Measurements from ENCODE around the gene KSR2.
A peak's percentile ranks its signal among the peaks of the same experiment; 100 is the strongest.
"Not testable (repeated sequence)": the region's sequence is repeated elsewhere in the genome, so short reads cannot be mapped to it uniquely, and the experiment has no call there.

KSR2 gene

DNA sequence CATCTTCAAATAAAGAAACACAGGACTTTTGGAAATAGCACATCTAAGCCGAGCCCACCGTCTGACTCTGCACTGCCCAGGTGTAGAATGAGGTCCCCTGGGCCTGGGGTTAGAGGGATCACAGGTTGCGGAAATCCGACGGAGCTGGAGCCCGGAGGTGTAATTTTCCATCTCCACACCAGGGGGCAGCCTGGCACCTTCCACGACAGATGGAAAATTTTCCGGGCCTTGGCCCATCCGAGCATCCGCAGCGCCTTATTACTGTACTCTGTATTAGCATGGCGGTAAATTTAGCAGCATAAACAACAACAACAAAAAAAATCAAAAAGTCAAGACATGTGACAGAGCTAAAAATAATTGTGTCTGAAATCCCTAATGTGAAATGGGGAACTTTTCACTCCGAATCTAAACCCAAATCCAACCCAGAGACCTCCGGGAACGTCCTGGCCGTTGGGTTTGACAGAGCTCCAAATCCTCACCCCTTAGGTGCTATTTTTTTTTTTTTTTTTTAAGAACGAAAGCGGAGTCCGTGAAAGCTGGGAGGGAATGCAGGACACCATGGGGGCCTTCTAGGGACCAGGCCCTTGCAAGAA is 93.9 kb downstream of the KSR2 start:
- Histone ChIP-seq H3K36me3 (ENCODE audit: control insufficient read depth in 1 of 2, insufficient read depth in 2 of 2, low read length in 2 of 2) (no peaks in the 10 kb centered on the region), H3K79me1 (ENCODE audit: low read length) (no peaks in the 10 kb centered on the region), H3K4ac (ENCODE audit: low read depth, low read length) (no peak overlapping the region), H3K4me2 (ENCODE audit: low read length) (no peak overlapping the region), H2AFZ (ENCODE audit: insufficient read depth, low read length, poor library complexity) (no peak overlapping the region), H2BK12ac (ENCODE audit: low read length) (no peak overlapping the region), H4K8ac (ENCODE audit: low read depth, low read length) (no peak overlapping the region), H3K9me3 (ENCODE audit: insufficient read depth, low read depth, low read length) (no peaks in the 10 kb centered on the region), H4K91ac (ENCODE audit: low read depth, low read length) (no peak overlapping the region), H3K27me3 (ENCODE audit: insufficient read depth, low read length) (no peaks in the 10 kb centered on the region), H3K27ac (ENCODE audit: low read depth, low read length) (no peak overlapping the region), H3K18ac (ENCODE audit: low read length) (no peak overlapping the region), H3K9ac (ENCODE audit: low read length) (no peak overlapping the region), H3K14ac (ENCODE audit: low read length) (no peak overlapping the region), H2BK5ac (ENCODE audit: low read depth, low read length, poor library complexity) (no peak overlapping the region), H2AK5ac (ENCODE audit: low read length) (no peak overlapping the region), H3K4me1 (ENCODE audit: control insufficient read depth in 1 of 2, insufficient read depth in 2 of 2, low read length in 2 of 2) (no peaks in the 10 kb centered on the region), H3K4me3 (ENCODE audit: low read depth, low read length) (no peak overlapping the region), H3K79me2 (ENCODE audit: control insufficient read depth, insufficient read depth, low read length, poor library complexity) (no peaks in the 10 kb centered on the region), H2BK120ac (ENCODE audit: insufficient read depth, low read length, poor library complexity) (no peak overlapping the region), H4K12ac (ENCODE audit: low read depth, low read length) (no peak overlapping the region), H3K23ac (ENCODE audit: low read length) (no peak overlapping the region)
- peak; percentile 72 to 91 for DNase-seq
- WGBS (ENCODE audit: extremely low coverage, insufficient coverage, insufficient read length), result no CpG with 5 or more reads among the region's 19 CpGs

DNA sequence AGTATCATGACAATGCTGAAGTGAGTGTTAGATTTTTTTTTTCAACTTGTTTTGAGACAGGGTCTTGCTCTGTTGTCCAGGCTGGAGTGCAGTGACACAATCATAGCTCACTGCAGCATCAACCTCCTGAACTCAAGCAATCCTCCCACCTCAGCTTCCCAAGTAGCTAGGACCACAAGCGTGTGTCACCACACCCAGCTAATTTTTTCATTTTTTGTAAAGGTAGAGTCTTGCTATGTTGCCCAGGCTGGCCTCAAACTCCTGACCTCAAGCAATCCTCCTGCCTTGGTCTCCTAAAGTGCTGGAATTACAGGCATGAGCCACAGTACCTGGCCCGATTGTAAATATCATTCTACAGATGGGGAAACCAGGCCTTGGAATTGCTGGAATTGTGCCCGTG is 94.6 kb downstream of the KSR2 start:
- not testable (repeated sequence) for H4K91ac ChIP-seq (ENCODE audit: low read depth, low read length); H3K79me2 ChIP-seq (ENCODE audit: control insufficient read depth, insufficient read depth, low read length, poor library complexity); H2BK5ac ChIP-seq (ENCODE audit: low read depth, low read length, poor library complexity); H2BK120ac ChIP-seq (ENCODE audit: insufficient read depth, low read length, poor library complexity); H3K9ac ChIP-seq (ENCODE audit: low read length); H3K4ac ChIP-seq (ENCODE audit: low read depth, low read length); H3K4me1 ChIP-seq (ENCODE audit: control insufficient read depth in 1 of 2, insufficient read depth in 2 of 2, low read length in 2 of 2); H3K79me1 ChIP-seq (ENCODE audit: low read length); H4K12ac ChIP-seq (ENCODE audit: low read depth, low read length); H3K36me3 ChIP-seq (ENCODE audit: control insufficient read depth in 1 of 2, insufficient read depth in 2 of 2, low read length in 2 of 2); H3K27me3 ChIP-seq (ENCODE audit: insufficient read depth, low read length); H3K23ac ChIP-seq (ENCODE audit: low read length); H2AFZ ChIP-seq (ENCODE audit: insufficient read depth, low read length, poor library complexity); H2AK5ac ChIP-seq (ENCODE audit: low read length); H3K27ac ChIP-seq (ENCODE audit: low read depth, low read length); H3K14ac ChIP-seq (ENCODE audit: low read length); H2BK12ac ChIP-seq (ENCODE audit: low read length); H3K4me2 ChIP-seq (ENCODE audit: low read length); DNase-seq; H3K9me3 ChIP-seq (ENCODE audit: insufficient read depth, low read depth, low read length); H3K18ac ChIP-seq (ENCODE audit: low read length); H4K8ac ChIP-seq (ENCODE audit: low read depth, low read length); H3K4me3 ChIP-seq (ENCODE audit: low read depth, low read length)
- WGBS (ENCODE audit: extremely low coverage, insufficient coverage, insufficient read length), result no CpG with 5 or more reads among the region's 3 CpGs

DNA sequence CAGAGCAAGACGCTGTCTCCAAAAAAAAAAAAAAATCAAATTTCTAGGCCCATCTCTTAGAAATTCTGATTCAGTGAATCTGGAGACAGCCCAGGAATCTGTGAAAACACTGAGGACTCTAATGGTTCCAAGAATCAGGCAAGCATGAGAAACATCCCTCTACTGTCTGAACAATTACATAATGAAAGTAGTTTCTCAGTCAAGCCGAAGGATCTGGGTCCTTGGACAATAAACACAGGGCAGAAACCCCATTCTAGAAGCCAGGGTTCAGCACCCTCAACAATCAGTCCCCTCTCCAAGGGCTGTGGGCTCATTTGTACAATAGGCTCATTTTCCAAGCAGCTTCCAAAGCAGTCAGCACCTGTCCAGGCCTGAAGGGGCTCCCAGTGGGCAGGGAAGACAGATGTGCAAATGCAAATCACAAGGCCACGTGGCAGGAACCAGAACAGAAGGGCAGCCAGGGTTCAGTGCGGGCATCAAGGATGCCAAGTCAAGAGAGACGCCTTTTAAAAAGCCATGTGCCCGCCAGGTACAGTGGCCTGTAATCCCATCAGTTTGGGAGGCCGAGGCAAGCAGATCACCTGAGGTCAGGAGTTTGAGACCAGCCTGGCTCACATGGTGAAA is 96.1 kb downstream of the KSR2 start:
- Histone ChIP-seq H2AK5ac (ENCODE audit: low read length) (no peak overlapping the region), H3K36me3 (ENCODE audit: control insufficient read depth in 1 of 2, insufficient read depth in 2 of 2, low read length in 2 of 2) (no peaks in the 10 kb centered on the region), H2BK120ac (ENCODE audit: insufficient read depth, low read length, poor library complexity) (no peak overlapping the region), H2BK12ac (ENCODE audit: low read length) (no peak overlapping the region), H4K12ac (ENCODE audit: low read depth, low read length) (no peak overlapping the region), H3K79me2 (ENCODE audit: control insufficient read depth, insufficient read depth, low read length, poor library complexity) (no peaks in the 10 kb centered on the region), H3K14ac (ENCODE audit: low read length) (no peak overlapping the region), H3K4ac (ENCODE audit: low read depth, low read length) (no peak overlapping the region), H4K91ac (ENCODE audit: low read depth, low read length) (no peak overlapping the region), H4K8ac (ENCODE audit: low read depth, low read length) (no peak overlapping the region), H3K23ac (ENCODE audit: low read length) (peak overlapping the region; percentile 54), H3K9ac (ENCODE audit: low read length) (no peak overlapping the region), H3K4me2 (ENCODE audit: low read length) (no peak overlapping the region), H3K79me1 (ENCODE audit: low read length) (no peaks in the 10 kb centered on the region), H3K4me1 (ENCODE audit: control insufficient read depth in 1 of 2, insufficient read depth in 2 of 2, low read length in 2 of 2) (no peaks in the 10 kb centered on the region), H3K18ac (ENCODE audit: low read length) (no peak overlapping the region), H3K27me3 (ENCODE audit: insufficient read depth, low read length) (no peaks in the 10 kb centered on the region), H3K27ac (ENCODE audit: low read depth, low read length) (no peak overlapping the region), H3K9me3 (ENCODE audit: insufficient read depth, low read depth, low read length) (no peaks in the 10 kb centered on the region), H2BK5ac (ENCODE audit: low read depth, low read length, poor library complexity) (no peak overlapping the region), H2AFZ (ENCODE audit: insufficient read depth, low read length, poor library complexity) (no peak overlapping the region), H3K4me3 (ENCODE audit: low read depth, low read length) (no peak overlapping the region)
- no CpG with 5 or more reads among the region's 7 CpGs for WGBS (ENCODE audit: extremely low coverage, insufficient coverage, insufficient read length)
- no peak for DNase-seq

DNA sequence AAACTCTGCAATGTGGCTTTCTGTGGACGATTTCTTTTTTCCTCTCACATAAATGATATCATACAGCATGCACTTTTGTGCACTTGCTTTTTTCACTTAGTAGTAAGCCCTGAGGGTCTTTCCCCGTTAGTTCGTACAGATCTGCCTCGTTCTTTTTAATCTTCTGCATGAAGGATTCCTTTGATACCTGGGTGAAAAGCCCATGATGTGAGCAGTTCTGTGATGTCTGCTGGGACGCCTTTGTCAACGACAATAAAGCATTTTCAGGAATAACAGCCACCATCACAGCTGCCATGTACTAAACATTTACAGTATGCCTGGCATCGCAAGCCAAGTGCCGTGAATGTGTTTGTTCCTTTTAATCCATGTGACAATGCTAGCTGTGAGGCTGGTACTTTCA is 99.2 kb downstream of the KSR2 start:
- Histone ChIP-seq H4K91ac (ENCODE audit: low read depth, low read length) (no peak overlapping the region), H3K9me3 (ENCODE audit: insufficient read depth, low read depth, low read length) (no peaks in the 10 kb centered on the region), H3K4me2 (ENCODE audit: low read length) (no peak overlapping the region), H3K9ac (ENCODE audit: low read length) (no peak overlapping the region), H2AFZ (ENCODE audit: insufficient read depth, low read length, poor library complexity) (no peak overlapping the region), H3K79me1 (ENCODE audit: low read length) (no peaks in the 10 kb centered on the region), H2BK5ac (ENCODE audit: low read depth, low read length, poor library complexity) (no peak overlapping the region), H4K8ac (ENCODE audit: low read depth, low read length) (no peak overlapping the region), H3K4me3 (ENCODE audit: low read depth, low read length) (no peak overlapping the region), H3K14ac (ENCODE audit: low read length) (no peak overlapping the region), H4K12ac (ENCODE audit: low read depth, low read length) (no peak overlapping the region), H3K23ac (ENCODE audit: low read length) (no peak overlapping the region), H3K27ac (ENCODE audit: low read depth, low read length) (no peak overlapping the region), H3K4ac (ENCODE audit: low read depth, low read length) (no peak overlapping the region), H2BK12ac (ENCODE audit: low read length) (no peak overlapping the region), H3K18ac (ENCODE audit: low read length) (no peak overlapping the region), H2BK120ac (ENCODE audit: insufficient read depth, low read length, poor library complexity) (no peak overlapping the region), H3K79me2 (ENCODE audit: control insufficient read depth, insufficient read depth, low read length, poor library complexity) (no peaks in the 10 kb centered on the region), H2AK5ac (ENCODE audit: low read length) (no peak overlapping the region), H3K27me3 (ENCODE audit: insufficient read depth, low read length) (no peaks in the 10 kb centered on the region), H3K4me1 (ENCODE audit: control insufficient read depth in 1 of 2, insufficient read depth in 2 of 2, low read length in 2 of 2) (no peaks in the 10 kb centered on the region), H3K36me3 (ENCODE audit: control insufficient read depth in 1 of 2, insufficient read depth in 2 of 2, low read length in 2 of 2) (no peaks in the 10 kb centered on the region)
- no peak for DNase-seq
- WGBS (ENCODE audit: extremely low coverage, insufficient coverage, insufficient read length), result no CpG with 5 or more reads among the region's 8 CpGs
